ENCODE measurements around the gene SKA3. TPM values are rescaled to one million over a fixed set of nuclear protein-coding genes. Genes with fewer than 3 reads are reported as not detected.

Gene SKA3
- total RNA-seq, 6 experiments from 2014 or later = 11.5 to 23.9 (median 21.0) TPM

GRCh38 chr13:21109168-21109567 lies 67.2 kb downstream of the SKA3 start:
- H3K4me3 Mint-ChIP-seq = no peak overlapping the region
- DNase-seq = no peak
- H3K9me3 Mint-ChIP-seq = no peaks in the 10 kb centered on the region
- no peak overlapping the region for H3K27ac Mint-ChIP-seq
- peaks cover 36% of the 10 kb centered on the region for H3K4me1 Mint-ChIP-seq (ENCODE audit: low read depth)
- no peak for TF ChIP-seq CTCF (IDR thresholded peaks at IDR 0.05)
- no peaks in the 10 kb centered on the region for H3K27me3 Mint-ChIP-seq (ENCODE audit: insufficient read depth)
- no peaks in the 10 kb centered on the region for H3K36me3 Mint-ChIP-seq (ENCODE audit: low read depth)

DNA sequence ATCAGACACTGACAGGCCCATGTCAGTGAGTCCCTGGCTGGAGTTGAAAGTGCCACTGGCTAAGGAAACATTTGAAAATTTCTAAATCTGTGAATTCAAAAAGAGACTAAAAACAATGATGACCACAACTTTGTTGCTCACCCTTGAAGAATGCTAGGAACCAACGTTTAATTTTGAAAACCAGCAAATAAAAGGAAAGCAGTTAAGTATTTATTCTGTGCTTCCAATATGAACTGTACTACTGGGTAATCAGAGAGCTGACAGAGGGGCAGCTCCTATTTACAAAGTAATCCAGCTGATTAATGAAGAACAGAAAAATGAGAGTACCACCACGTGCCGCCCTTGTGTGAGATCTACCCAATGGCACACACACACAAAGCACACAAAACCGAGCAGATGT lies 70.3 kb downstream of the SKA3 start:
- TF ChIP-seq CTCF (IDR thresholded peaks at IDR 0.05) = no peak
- no peaks in the 10 kb centered on the region for H3K27me3 Mint-ChIP-seq (ENCODE audit: insufficient read depth)
- peak; percentile 60 for DNase-seq
- H3K27ac Mint-ChIP-seq = peak overlapping the region; percentile 81
- peaks cover 36% of the 10 kb centered on the region for H3K4me1 Mint-ChIP-seq (ENCODE audit: low read depth)
- H3K4me3 Mint-ChIP-seq = peak overlapping the region; percentile 62
- H3K9me3 Mint-ChIP-seq = no peaks in the 10 kb centered on the region
- no peaks in the 10 kb centered on the region for H3K36me3 Mint-ChIP-seq (ENCODE audit: low read depth)

- TF ChIP-seq CTCF (IDR thresholded peaks at IDR 0.05) = no peak
- DNase-seq = no peak
- Mint-ChIP-seq H3K27ac (peak overlapping the region; percentile 64), H3K9me3 (no peaks in the 10 kb centered on the region), H3K4me1 (ENCODE audit: low read depth) (peaks cover 36% of the 10 kb centered on the region), H3K27me3 (ENCODE audit: insufficient read depth) (no peaks in the 10 kb centered on the region), H3K4me3 (no peak overlapping the region), H3K36me3 (ENCODE audit: low read depth) (no peaks in the 10 kb centered on the region)
Observed at GRCh38 chr13:21104199-21105019, 71.9 kb downstream of the SKA3 start.

Other genes starting within 250 kb of the SKA3 start
- gene LATS2, start 115.0 kb downstream of the SKA3 start, total RNA-seq (2021; fragmentation: NEBNext Ultra II Directional; extraction: Animal tissue kit (Norgen Biotek cat#: 25700)) = 10 to 100 TPM; 43.5 to 54.8 (median 44.9) TPM
- gene SAP18, start 36.4 kb downstream of the SKA3 start, total RNA-seq (2021; fragmentation: NEBNext Ultra II Directional; extraction: Animal tissue kit (Norgen Biotek cat#: 25700)) = 100 to 1,000 TPM; 269 to 307 (median 290) TPM
- gene MRPL57, start 106 bp upstream of the SKA3 start, total RNA-seq (2021; fragmentation: NEBNext Ultra II Directional; extraction: Animal tissue kit (Norgen Biotek cat#: 25700)) = 10 to 100 TPM; 16.0 to 19.6 (median 18.1) TPM

Measured in HFFc6 (cell line).